ENCODE measurements around the gene COX8C. TPM values are rescaled to one million over a fixed set of nuclear protein-coding genes. Genes with fewer than 3 reads are reported as not detected.

COX8C gene
- total RNA-seq, 1 donor from 2014 or later = not detected

- ATAC-seq (peak in 1 of 2 donors; percentile 35), DNase-seq (no peak)
- Histone ChIP-seq H3K27me3 (ENCODE audit: low read depth) (no peaks in the 10 kb centered on the region), H3K36me3 (no peaks in the 10 kb centered on the region), H3K4me3 (no peak overlapping the region), H3K9me3 (no peaks in the 10 kb centered on the region), H3K27ac (no peak overlapping the region), H3K4me1 (peaks cover 28% of the 10 kb centered on the region)
- intact Hi-C loops (cut with DNase I) = no loop called here
- TF ChIP-seq CTCF (IDR thresholded peaks at IDR 0.05) = no peak
Measured at GRCh38 chr14:93303659-93304058, 43.3 kb upstream of the COX8C start.

- H3K4me1 ChIP-seq = peaks cover 28% of the 10 kb centered on the region
- no peaks in the 10 kb centered on the region for H3K36me3 ChIP-seq
- H3K27me3 ChIP-seq (ENCODE audit: low read depth) = no peaks in the 10 kb centered on the region
- no peaks in the 10 kb centered on the region for H3K9me3 ChIP-seq
- TF ChIP-seq CTCF (IDR thresholded peaks at IDR 0.05) = no peak
- ATAC-seq (no peak), DNase-seq (no peak)
- intact Hi-C loops (cut with DNase I) = no loop called here
- no peak overlapping the region for H3K4me3 ChIP-seq
- no peak overlapping the region for H3K27ac ChIP-seq
Measured at GRCh38 chr14:93304771-93305170, 42.2 kb upstream of the COX8C start.

GRCh38 chr14:93305725-93306418 lies 41.1 kb upstream of the COX8C start:
- intact Hi-C loops (cut with DNase I) = no loop called here
- Histone ChIP-seq H3K36me3 (no peaks in the 10 kb centered on the region), H3K4me3 (no peak overlapping the region), H3K4me1 (peaks cover 28% of the 10 kb centered on the region), H3K27ac (no peak overlapping the region), H3K9me3 (no peaks in the 10 kb centered on the region), H3K27me3 (ENCODE audit: low read depth) (no peaks in the 10 kb centered on the region)
- TF ChIP-seq CTCF (IDR thresholded peaks at IDR 0.05) = no peak
- ATAC-seq (no peak), DNase-seq (no peak)

GRCh38 chr14:93306812-93307211 lies 40.2 kb upstream of the COX8C start:
- no peak for ATAC-seq
- Histone ChIP-seq H3K36me3 (no peaks in the 10 kb centered on the region), H3K27ac (no peak overlapping the region)

GRCh38 chr14:93308686-93309345 lies 38.2 kb upstream of the COX8C start:
- Histone ChIP-seq H3K27me3 (ENCODE audit: low read depth) (no peaks in the 10 kb centered on the region), H3K36me3 (no peaks in the 10 kb centered on the region), H3K4me3 (no peak overlapping the region), H3K9me3 (no peaks in the 10 kb centered on the region), H3K4me1 (peaks cover 28% of the 10 kb centered on the region), H3K27ac (no peak overlapping the region)
- ATAC-seq (no peak), DNase-seq (no peak)
- intact Hi-C loops (cut with DNase I) = no loop called here
- no peak for TF ChIP-seq CTCF (IDR thresholded peaks at IDR 0.05)

More at GRCh38 chr14:93306812-93307211, 40.2 kb upstream of the COX8C start:
- Histone ChIP-seq H3K4me3 (no peak overlapping the region), H3K4me1 (peaks cover 28% of the 10 kb centered on the region), H3K27me3 (ENCODE audit: low read depth) (no peaks in the 10 kb centered on the region), H3K9me3 (no peaks in the 10 kb centered on the region)
- TF ChIP-seq CTCF (IDR thresholded peaks at IDR 0.05) = no peak
- no peak for DNase-seq
- intact Hi-C loops (cut with DNase I) = no loop called here

Measured in lower lobe of right lung (tissue), 2 donors.